ENCODE results near the gene MAN2B1. TPM values are rescaled to one million over a fixed set of nuclear protein-coding genes. Genes with fewer than 3 reads are reported as not detected.
A peak's percentile ranks its signal among the peaks of the same experiment; 100 is the strongest.

Gene MAN2B1
- polyA plus RNA-seq, 2 of the 4 experiments (the other 2 are of a cell fraction) = 13.0 to 16.3 TPM

- peaks cover 57% of the 10 kb centered on the region for H3K9me3 ChIP-seq
- POLR2A ChIA-PET = no interaction called here
- CTCF ChIA-PET = interaction anchor here (0.7 kb wide), 1 partner anchor 19 kb away, joined by 3 read pairs; no protein-coding TSS in a partner anchor
- DNase-seq (ENCODE audit: low read depth in 1 of 2, low spot score in 1 of 2) (no peak), ATAC-seq (no peak), FAIRE-seq (no peak)
- TF ChIP-seq CHD2 (IDR thresholded peaks at IDR 0.05; ENCODE audit: low read length, partially characterized antibody) = no peak
- no peaks in the 10 kb centered on the region for H3K4me1 ChIP-seq
- H3K27ac ChIP-seq = no peak overlapping the region
- WGBS (ENCODE audit: missing lambda C conversion rate) = 93% methylated on average over 4 of the region's 4 CpGs
- H3K4me3 ChIP-seq = no peak overlapping the region
- H3K4me2 ChIP-seq = no peak overlapping the region
These were observed 48.9 kb downstream of the MAN2B1 start for GRCh38 chr19:12617646-12618045.

GRCh38 chr19:12611361-12611699 is 55.2 kb downstream of the MAN2B1 start:
- CTCF ChIA-PET = no interaction called here
- H3K4me1 ChIP-seq = no peaks in the 10 kb centered on the region
- ATAC-seq (peak; percentile 85 to 86), DNase-seq (ENCODE audit: low read depth in 1 of 2, low spot score in 1 of 2) (peak; percentile 60 to 75), FAIRE-seq (no peak)
- POLR2A ChIA-PET = interaction anchor here (0.7 to 1.5 kb wide), 6 partner anchors 13 to 952 kb away, joined by 3 to 9 read pairs (median 3); partner anchors contain the start of genes MAN2B1, ZNF443 and ZNF564
- peak overlapping the region; percentile 86 for H3K4me2 ChIP-seq
- no peak for TF ChIP-seq CBX2 (IDR thresholded peaks at IDR 0.05; ENCODE audit: borderline replicate concordance, low read depth)
- no peak for TF ChIP-seq ZNF302 (CRISPR knock-in tag; IDR thresholded peaks at IDR 0.05)
- no peak for TF ChIP-seq POLR2AphosphoS2 (conservative IDR thresholded peaks at IDR 0.05; ENCODE audit: low read length)
- TF ChIP-seq REST (IDR thresholded peaks at IDR 0.05) = no peak
- no peak for TF ChIP-seq CTCF (IDR thresholded peaks at IDR 0.05)
- TF ChIP-seq CHD2 (IDR thresholded peaks at IDR 0.05; ENCODE audit: low read length, partially characterized antibody) = no peak
- no peak for TF ChIP-seq TFCP2L1 (CRISPR knock-in tag; IDR thresholded peaks at IDR 0.05)
- no peak for TF ChIP-seq HOXB5 (CRISPR knock-in tag; IDR thresholded peaks at IDR 0.05)
- no peak for TF ChIP-seq BCL3 (IDR thresholded peaks at IDR 0.05)
- no peak for TF ChIP-seq HOXA7 (CRISPR knock-in tag; IDR thresholded peaks at IDR 0.05)
- no peak for TF ChIP-seq EP300 (IDR thresholded peaks at IDR 0.05)
- TF ChIP-seq USF2 (IDR thresholded peaks at IDR 0.05) = no peak
- TF ChIP-seq EHF (CRISPR knock-in tag; IDR thresholded peaks at IDR 0.05) = no peak
- no peak for TF ChIP-seq HEYL (CRISPR knock-in tag; IDR thresholded peaks at IDR 0.05)
- TF ChIP-seq MAX (IDR thresholded peaks at IDR 0.05) = no peak
- TF ChIP-seq FOSB (CRISPR knock-in tag; IDR thresholded peaks at IDR 0.05) = no peak
- TF ChIP-seq FOSL2 (IDR thresholded peaks at IDR 0.05) = no peak
- TF ChIP-seq FOSL2 (CRISPR knock-in tag; IDR thresholded peaks at IDR 0.05) = no peak
- TF ChIP-seq PHF8 (IDR thresholded peaks at IDR 0.05; ENCODE audit: borderline replicate concordance, low read depth) = no peak
- no peak for TF ChIP-seq HES2 (IDR thresholded peaks at IDR 0.05)
- no peak for TF ChIP-seq ESRRA (IDR thresholded peaks at IDR 0.05; ENCODE audit: borderline replicate concordance, low read length)
- peak overlapping the region; percentile 82 to 93 for H3K27ac ChIP-seq
- H3K9me3 ChIP-seq = peaks cover 40% of the 10 kb centered on the region
- H3K4me3 ChIP-seq = peak overlapping the region; percentile 99
- WGBS (ENCODE audit: missing lambda C conversion rate) = 2% methylated on average over 10 of the region's 10 CpGs

All from A549 (cell line).